Measurements from ENCODE around the gene TMC6.
"Not testable (repeated sequence)": the region's sequence is repeated elsewhere in the genome, so short reads cannot be mapped to it uniquely, and the experiment has no call there.

TMC6 gene

GRCh38 chr17:78128551-78129350 is at the start of gene TMC6:
Gene TMC6 (minus strand): TSS chr17:78128755. CDS start chr17:78126832, 1,923 bp downstream.
- DNase-seq, result no peak

- peak; percentile 74 for DNase-seq
These were observed 48.0 kb upstream of the TMC6 start for GRCh38 chr17:78176548-78177025.

DNA sequence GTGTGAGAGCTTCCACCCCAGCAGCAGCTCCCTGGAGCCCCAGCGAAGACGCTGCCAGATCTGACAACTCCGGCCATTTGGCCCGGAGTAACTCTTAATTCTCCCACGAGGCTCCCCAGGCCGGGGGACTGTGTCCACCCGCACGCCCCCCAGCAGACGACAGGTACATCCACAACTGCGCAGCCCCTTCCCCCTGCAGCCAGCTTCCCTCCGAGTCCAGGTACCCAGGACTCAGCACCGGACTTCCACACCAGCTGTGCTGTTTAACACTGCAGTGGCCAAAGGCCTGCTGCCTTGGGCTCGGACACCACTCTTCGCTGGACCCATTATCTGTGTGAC is 47.1 kb upstream of the TMC6 start:
- DNase-seq, result no peak

DNA sequence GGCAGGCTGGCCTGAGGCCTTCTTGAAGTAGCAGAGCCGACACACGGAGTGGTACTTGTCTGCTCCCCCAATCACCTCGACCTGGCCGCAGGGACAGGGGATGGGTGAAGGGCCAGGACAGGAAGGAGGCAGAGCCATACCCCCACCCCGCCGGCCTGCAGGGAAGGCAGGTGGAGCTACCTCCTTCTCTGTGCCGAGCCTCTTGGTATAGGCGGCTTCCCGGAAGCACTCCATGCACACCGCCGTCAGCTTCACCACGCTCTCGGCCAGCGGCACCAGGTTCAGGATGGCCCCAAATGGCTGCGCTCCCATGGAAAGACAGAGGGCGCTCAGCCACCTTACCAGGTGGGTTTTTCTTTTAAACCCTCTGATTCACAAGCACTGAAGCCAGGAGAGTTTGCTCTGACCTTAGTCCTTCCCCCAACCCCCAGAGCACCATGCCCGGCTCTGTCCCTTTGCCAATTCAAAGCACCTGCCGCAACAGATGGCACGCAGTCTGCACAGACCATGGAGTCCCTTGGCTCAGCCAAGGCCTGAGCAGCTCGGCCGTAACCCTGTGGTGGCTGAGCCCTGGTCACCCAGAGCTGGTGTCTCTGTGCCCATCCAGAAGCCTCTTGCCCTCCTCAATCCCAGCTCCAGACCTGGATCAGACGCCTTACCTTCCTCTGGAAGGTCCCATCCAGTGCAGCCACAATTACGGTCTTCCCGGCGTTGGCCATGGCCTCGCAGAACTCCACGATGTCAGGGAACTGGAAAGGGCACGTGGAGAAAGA is 46.5 kb upstream of the TMC6 start:
- no peak for DNase-seq

- no peak for DNase-seq
These were observed 45.9 kb upstream of the TMC6 start for GRCh38 chr17:78174346-78174869.

DNA sequence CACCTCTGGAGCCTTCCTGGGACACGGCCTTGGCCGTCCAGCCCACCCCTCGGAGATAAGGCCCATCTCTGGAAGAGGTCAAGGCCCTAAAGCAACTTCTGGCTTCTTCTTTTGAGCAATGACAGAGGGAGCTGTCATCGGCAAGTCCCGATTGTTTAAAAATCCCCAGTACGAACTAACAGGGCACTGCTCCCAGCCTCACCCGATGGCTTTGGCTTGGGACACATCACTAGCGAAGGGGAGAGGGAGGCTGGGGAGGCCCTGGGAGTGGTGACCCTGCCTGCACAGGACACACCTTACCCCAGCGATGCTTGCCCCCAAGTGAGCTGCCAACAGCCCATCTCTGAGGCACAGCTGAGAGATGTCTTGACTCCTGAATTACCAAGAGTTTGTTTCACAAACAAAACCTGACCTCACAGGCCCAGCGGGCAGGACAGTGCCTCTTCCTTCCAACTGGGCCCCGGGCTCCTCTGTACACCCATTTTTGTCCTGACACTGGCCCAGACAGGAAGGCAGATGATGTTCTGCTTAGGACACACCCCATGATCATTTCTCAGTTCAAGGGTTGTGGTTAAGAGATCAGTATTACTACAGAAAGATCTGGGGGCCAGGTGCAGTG is 44.7 kb upstream of the TMC6 start:
- DNase-seq, result no peak

DNA sequence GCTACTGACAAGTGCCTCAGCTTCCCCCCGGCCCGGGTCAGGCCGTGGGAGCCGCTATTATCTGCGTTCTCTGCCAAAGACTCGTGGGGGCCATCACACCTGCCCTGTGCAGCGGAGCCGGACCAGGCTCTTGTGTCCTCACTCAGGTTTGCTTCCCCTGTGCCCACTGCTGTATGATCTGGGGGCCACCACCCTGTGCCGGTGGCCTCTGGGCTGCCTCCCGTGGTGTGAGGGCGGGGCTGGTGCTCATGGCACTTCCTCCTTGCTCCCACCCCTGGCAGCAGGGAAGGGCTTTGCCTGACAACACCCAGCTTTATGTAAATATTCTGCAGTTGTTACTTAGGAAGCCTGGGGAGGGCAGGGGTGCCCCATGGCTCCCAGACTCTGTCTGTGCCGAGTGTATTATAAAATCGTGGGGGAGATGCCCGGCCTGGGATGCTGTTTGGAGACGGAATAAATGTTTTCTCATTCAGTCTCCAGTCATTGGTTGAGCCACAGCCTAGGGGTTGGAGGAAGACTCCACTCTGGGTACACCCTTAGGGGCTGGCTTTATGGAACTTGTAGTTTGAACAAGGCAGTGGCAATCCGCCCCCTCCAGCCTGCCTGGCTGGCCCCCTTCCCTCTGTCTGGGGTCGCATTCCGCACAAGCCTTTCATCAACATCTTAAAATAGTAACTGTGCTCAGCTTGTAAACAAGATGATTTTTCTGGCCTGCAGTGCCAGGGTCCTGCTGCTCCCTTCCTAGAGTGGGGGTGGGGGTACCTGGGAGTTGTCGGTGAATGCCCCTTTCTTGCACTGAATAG is 43.9 kb upstream of the TMC6 start:
- no peak for DNase-seq

DNA sequence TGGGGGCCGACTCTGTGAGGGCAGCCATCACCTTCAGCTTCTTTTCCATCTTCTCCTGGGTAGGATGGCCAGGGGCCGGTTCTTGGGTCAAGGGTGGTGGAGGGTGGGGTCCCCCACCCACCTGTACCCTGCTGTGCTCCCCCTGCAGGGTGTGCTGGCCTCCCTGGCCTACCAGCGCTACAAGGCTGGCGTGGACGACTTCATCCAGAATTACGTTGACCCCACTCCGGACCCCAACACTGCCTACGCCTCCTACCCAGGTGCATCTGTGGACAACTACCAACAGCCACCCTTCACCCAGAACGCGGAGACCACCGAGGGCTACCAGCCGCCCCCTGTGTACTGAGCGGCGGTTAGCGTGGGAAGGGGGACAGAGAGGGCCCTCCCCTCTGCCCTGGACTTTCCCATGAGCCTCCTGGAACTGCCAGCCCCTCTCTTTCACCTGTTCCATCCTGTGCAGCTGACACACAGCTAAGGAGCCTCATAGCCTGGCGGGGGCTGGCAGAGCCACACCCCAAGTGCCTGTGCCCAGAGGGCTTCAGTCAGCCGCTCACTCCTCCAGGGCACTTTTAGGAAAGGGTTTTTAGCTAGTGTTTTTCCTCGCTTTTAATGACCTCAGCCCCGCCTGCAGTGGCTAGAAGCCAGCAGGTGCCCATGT is 43.2 kb upstream of the TMC6 start:
- DNase-seq, result not testable (repeated sequence)

- no peak for DNase-seq
These were observed 42.4 kb upstream of the TMC6 start for GRCh38 chr17:78170692-78171590.

GRCh38 chr17:78168903-78169793 is 40.6 kb upstream of the TMC6 start:
- DNase-seq, result no peak

- DNase-seq, result peak; percentile 87
These were observed 39.8 kb upstream of the TMC6 start, which contains the start of gene SYNGR2 for GRCh38 chr17:78168242-78168902. Gene SYNGR2 (plus strand): TSS chr17:78168581. CDS start chr17:78168617, 36 bp downstream.

GRCh38 chr17:78166416-78166815 is 37.9 kb upstream of the TMC6 start:
- no peak for DNase-seq

GRCh38 chr17:78164748-78165607 is 36.4 kb upstream of the TMC6 start:
- no peak for DNase-seq

DNA sequence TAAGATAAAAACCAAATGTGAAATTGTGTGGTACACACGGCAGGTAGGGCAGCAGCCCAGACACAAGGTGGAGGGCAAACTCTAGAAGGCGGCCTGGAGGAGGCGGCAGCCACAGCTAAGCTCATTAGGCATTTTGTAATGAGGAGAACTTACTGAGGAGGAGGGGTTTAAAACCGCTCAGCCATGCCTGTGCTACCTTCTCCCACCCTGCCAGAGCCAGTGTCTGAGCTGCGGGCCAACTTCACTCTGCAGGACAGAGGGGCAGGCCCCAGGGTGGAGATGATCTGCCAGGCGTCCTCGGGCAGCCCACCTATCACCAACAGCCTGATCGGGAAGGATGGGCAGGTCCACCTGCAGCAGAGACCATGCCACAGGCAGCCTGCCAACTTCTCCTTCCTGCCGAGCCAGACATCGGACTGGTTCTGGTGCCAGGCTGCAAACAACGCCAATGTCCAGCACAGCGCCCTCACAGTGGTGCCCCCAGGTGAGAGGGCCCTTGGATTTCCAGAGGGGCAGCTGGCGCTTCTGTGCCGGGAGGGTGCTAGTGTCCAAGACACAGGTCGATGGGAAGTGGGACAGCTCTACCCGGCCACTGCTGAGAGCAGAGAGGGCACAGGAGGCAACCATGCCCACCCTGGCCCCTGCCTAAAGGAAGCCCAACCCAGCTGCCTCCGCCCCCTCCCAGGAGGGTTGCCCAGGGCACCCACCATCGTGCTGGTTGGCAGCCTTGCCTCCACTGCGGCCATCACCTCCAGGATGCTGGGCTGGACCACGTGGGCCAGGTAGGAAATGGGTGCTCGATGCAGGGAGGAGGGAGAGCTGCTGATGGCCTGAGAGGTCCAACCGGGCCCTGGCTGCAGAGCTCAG is 35.6 kb upstream of the TMC6 start:
- DNase-seq, result no peak

DNA sequence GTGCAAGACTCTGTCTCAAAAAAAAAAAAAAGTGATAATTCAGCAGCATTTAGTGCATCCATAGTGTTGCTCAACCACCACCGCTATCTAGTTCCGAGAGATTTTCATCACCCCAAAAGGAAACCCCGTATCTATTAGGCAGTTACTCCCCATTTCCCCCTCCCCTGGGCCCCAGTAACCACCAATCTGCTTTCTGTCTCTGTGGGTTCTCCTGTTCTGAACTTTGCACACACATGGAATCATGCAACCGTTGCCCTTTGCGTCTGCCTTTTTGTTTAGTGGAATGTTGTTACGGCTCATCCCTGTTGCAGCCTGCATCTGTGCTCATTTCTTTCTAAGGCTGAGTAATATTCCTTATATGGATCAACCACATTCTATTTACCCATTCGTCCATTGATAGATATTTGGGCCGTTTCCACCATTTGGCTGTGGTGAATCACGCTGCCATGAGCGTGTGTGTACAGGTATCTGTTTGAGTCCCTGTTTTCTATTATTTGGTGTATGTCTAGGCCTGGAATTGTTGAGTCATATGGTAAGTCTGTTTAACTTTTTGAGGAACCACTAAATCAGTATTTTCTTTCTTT is 31.1 kb upstream of the TMC6 start:
- DNase-seq, result no peak

Data from retina (tissue), 1 donor.